ENCODE results near the gene COL4A1.

COL4A1 gene

DNA sequence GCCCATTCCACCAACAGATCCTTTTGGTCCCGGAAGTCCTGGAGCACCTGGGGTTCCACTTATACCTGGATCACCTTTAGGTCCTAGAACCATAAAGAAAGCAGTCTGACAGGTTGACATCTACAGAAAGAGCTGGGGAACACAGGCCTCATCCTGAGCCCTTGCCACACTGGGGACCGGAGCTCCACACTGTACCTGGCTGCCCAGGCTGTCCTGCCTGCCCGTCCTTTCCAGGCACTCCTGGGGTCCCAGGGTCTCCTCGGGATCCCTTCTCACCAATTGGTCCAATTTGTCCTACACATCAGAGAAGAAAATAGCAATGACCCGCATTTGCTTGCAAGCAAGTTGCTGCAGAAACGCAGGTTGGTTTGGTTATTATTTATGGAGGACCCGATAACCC, 130.5 kb downstream of the COL4A1 start:
- Histone ChIP-seq H2AFZ (ENCODE audit: low read length) (no peak overlapping the region), H3F3A (ENCODE audit: insufficient read depth, low read length) (no peaks in the 10 kb centered on the region), H3K27me3 (replicated peaks; ENCODE audit: insufficient read depth, low read length) (no peaks in the 10 kb centered on the region), H4K20me1 (ENCODE audit: insufficient read depth, low read length) (no peaks in the 10 kb centered on the region), H3K4me1 (ENCODE audit: low read length) (no peaks in the 10 kb centered on the region), H3K79me2 (ENCODE audit: low read length) (no peaks in the 10 kb centered on the region), H3K9me2 (replicated peaks; ENCODE audit: insufficient read depth, low read length) (no peaks in the 10 kb centered on the region), H3K36me3 (replicated peaks; ENCODE audit: insufficient read depth, low read length) (no peaks in the 10 kb centered on the region), H3K4me2 (ENCODE audit: low read depth, low read length) (no peak overlapping the region), H3K4me3 (ENCODE audit: low read length) (no peak overlapping the region), H3K9me3 (replicated peaks; ENCODE audit: insufficient read depth, low read length) (no peaks in the 10 kb centered on the region), H3K27ac (ENCODE audit: low read length) (no peak overlapping the region), H3K9ac (ENCODE audit: low read length) (no peak overlapping the region)
- TF ChIP-seq, protein P1, sequence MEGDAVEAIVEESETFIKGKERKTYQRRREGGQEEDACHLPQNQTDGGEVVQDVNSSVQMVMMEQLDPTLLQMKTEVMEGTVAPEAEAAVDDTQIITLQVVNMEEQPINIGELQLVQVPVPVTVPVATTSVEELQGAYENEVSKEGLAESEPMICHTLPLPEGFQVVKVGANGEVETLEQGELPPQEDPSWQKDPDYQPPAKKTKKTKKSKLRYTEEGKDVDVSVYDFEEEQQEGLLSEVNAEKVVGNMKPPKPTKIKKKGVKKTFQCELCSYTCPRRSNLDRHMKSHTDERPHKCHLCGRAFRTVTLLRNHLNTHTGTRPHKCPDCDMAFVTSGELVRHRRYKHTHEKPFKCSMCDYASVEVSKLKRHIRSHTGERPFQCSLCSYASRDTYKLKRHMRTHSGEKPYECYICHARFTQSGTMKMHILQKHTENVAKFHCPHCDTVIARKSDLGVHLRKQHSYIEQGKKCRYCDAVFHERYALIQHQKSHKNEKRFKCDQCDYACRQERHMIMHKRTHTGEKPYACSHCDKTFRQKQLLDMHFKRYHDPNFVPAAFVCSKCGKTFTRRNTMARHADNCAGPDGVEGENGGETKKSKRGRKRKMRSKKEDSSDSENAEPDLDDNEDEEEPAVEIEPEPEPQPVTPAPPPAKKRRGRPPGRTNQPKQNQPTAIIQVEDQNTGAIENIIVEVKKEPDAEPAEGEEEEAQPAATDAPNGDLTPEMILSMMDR (IDR thresholded peaks at IDR 0.05; ENCODE audit: low read length): no peak
- TF ChIP-seq EZH2phosphoT487 (IDR thresholded peaks at IDR 0.05; ENCODE audit: low read length) (no peak), EZH2 (optimal IDR thresholded peaks at IDR 0.05; ENCODE audit: low read depth, low read length) (no peak)
- no peak for DNase-seq

- no peak for DNase-seq
- Histone ChIP-seq H3K27me3 (replicated peaks; ENCODE audit: insufficient read depth, low read length) (no peaks in the 10 kb centered on the region), H3K9ac (ENCODE audit: low read length) (no peak overlapping the region), H3K9me2 (replicated peaks; ENCODE audit: insufficient read depth, low read length) (no peaks in the 10 kb centered on the region), H3K9me3 (replicated peaks; ENCODE audit: insufficient read depth, low read length) (no peaks in the 10 kb centered on the region), H3K27ac (ENCODE audit: low read length) (no peak overlapping the region), H2AFZ (ENCODE audit: low read length) (no peak overlapping the region), H3K79me2 (ENCODE audit: low read length) (no peaks in the 10 kb centered on the region), H3K4me2 (ENCODE audit: low read depth, low read length) (no peak overlapping the region), H4K20me1 (ENCODE audit: insufficient read depth, low read length) (no peaks in the 10 kb centered on the region), H3K4me1 (ENCODE audit: low read length) (no peaks in the 10 kb centered on the region), H3F3A (ENCODE audit: insufficient read depth, low read length) (no peaks in the 10 kb centered on the region), H3K36me3 (replicated peaks; ENCODE audit: insufficient read depth, low read length) (no peaks in the 10 kb centered on the region), H3K4me3 (ENCODE audit: low read length) (no peak overlapping the region)
- TF ChIP-seq EZH2phosphoT487 (IDR thresholded peaks at IDR 0.05; ENCODE audit: low read length) (no peak), EZH2 (optimal IDR thresholded peaks at IDR 0.05; ENCODE audit: low read depth, low read length) (no peak)
- TF ChIP-seq, protein P1 (IDR thresholded peaks at IDR 0.05; ENCODE audit: low read length): no peak
Measured at GRCh38 chr13:110173247-110173818, 133.6 kb downstream of the COL4A1 start.

DNA sequence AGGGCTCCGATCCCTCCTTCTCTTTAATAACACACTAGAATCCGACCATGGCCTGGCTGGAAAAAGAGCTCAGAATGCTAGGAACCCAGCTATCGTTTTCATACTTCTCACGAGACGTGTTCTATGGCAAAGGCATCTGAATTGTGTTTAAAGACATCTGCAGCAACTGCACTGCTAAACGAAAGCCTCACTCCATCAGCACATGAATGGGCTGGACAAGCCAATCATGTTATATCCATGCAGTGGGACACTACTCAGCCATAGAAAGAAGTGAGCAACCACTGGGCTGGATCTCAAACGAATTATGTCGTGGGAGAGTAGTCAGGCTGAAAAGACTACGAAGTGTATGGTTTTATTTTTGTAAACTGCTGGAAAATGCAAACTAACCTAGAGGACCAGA, 136.1 kb downstream of the COL4A1 start:
- Histone ChIP-seq H3K36me3 (replicated peaks; ENCODE audit: insufficient read depth, low read length) (no peaks in the 10 kb centered on the region), H2AFZ (ENCODE audit: low read length) (no peak overlapping the region), H3F3A (ENCODE audit: insufficient read depth, low read length) (no peaks in the 10 kb centered on the region), H3K9me3 (replicated peaks; ENCODE audit: insufficient read depth, low read length) (no peaks in the 10 kb centered on the region), H4K20me1 (ENCODE audit: insufficient read depth, low read length) (no peaks in the 10 kb centered on the region), H3K9me2 (replicated peaks; ENCODE audit: insufficient read depth, low read length) (no peaks in the 10 kb centered on the region), H3K27me3 (replicated peaks; ENCODE audit: insufficient read depth, low read length) (no peaks in the 10 kb centered on the region), H3K4me1 (ENCODE audit: low read length) (no peaks in the 10 kb centered on the region), H3K27ac (ENCODE audit: low read length) (no peak overlapping the region), H3K9ac (ENCODE audit: low read length) (no peak overlapping the region), H3K79me2 (ENCODE audit: low read length) (no peaks in the 10 kb centered on the region), H3K4me2 (ENCODE audit: low read depth, low read length) (no peak overlapping the region), H3K4me3 (ENCODE audit: low read length) (no peak overlapping the region)
- no peak for DNase-seq
- TF ChIP-seq, protein P1 (IDR thresholded peaks at IDR 0.05; ENCODE audit: low read length): no peak
- TF ChIP-seq EZH2phosphoT487 (IDR thresholded peaks at IDR 0.05; ENCODE audit: low read length) (no peak), EZH2 (optimal IDR thresholded peaks at IDR 0.05; ENCODE audit: low read depth, low read length) (no peak)

All from MM.1S (cell line).